A673 (cell line): ENCODE measurements around the gene BPIFB1. TPM values are rescaled to one million over a fixed set of nuclear protein-coding genes. Genes with fewer than 3 reads are reported as not detected.

Experiments used
- BruUV-seq: library from RNA; stranded (reverse); fragments of 400-500 nt; replicated peaks from 2 replicates; lab custom pipeline; 2021; lab: Mats Ljungman, UMichigan
- CTCF ChIA-PET: fragments of 300-600 bp; sonication (Branson Sonifier 250); formaldehyde crosslinking; loops from one replicate; lab custom pipeline; 2022; ENCODE audit warnings: antibody characterized with exemption; lab: Charles Lee
- POLR2A ChIA-PET: fragments of 300-600 bp; sonication (Branson Sonifier 250); formaldehyde crosslinking; loops from one replicate; lab custom pipeline; 2022; ENCODE audit warnings: antibody characterized with exemption; ENCODE audit not compliant: low non-redundant PET; lab: Charles Lee
- DNase-seq: peaks from one replicate; pipeline ENCODE4 v3.0.0-alpha.2; 2015; ENCODE audit warnings: low spot score
- H3K27ac ChIP-seq: fragments of 200-600 bp; sonication (generic); 2 replicates; pipeline ENCODE4 v1.5.1; 2016; ENCODE audit warnings: mixed run types, low read depth, mild to moderate bottlenecking, mixed read lengths, antibody characterized with exemption, low read length; ENCODE audit not compliant: poor library complexity, severe bottlenecking
- H3K27me3 ChIP-seq: fragments of 200-600 bp; sonication (generic); replicated peaks from 2 replicates; pipeline ENCODE4 v1.6.1; 2017; ENCODE audit warnings: mixed run types, low read depth, mild to moderate bottlenecking, mixed read lengths, antibody characterized with exemption, low read length; ENCODE audit not compliant: insufficient read depth, poor library complexity
- H3K36me3 ChIP-seq: fragments of 200-600 bp; sonication (generic); 2 replicates; pipeline ENCODE4 v1.6.1; 2016; ENCODE audit warnings: mixed run types, mild to moderate bottlenecking, mixed read lengths, antibody characterized with exemption, low read length; ENCODE audit not compliant: insufficient read depth, poor library complexity, severe bottlenecking
- H3K4me1 ChIP-seq: fragments of 200-600 bp; sonication (generic); 2 replicates; pipeline ENCODE4 v1.6.1; 2017; ENCODE audit warnings: mixed run types, mild to moderate bottlenecking, mixed read lengths, antibody characterized with exemption, low read length; ENCODE audit not compliant: insufficient read depth, poor library complexity, severe bottlenecking
- H3K4me3 ChIP-seq: fragments of 200-600 bp; sonication (generic); 2 replicates; pipeline ENCODE4 v1.5.1; 2016; ENCODE audit warnings: low read depth, mixed run types, mild to moderate bottlenecking, mixed read lengths, low read length; ENCODE audit not compliant: poor library complexity, severe bottlenecking
- H3K9me3 ChIP-seq: fragments of 200-600 bp; sonication (generic); 2 replicates; pipeline ENCODE4 v1.6.1; 2016; ENCODE audit warnings: mixed run types, low read depth, mild to moderate bottlenecking, mixed read lengths, antibody characterized with exemption, low read length; ENCODE audit not compliant: poor library complexity, severe bottlenecking
- EZH2 ChIP-seq: fragments of 200-600 bp; sonication (generic); IDR thresholded peaks from 2 replicates; pipeline ENCODE4 v1.6.1; 2017; ENCODE audit warnings: borderline replicate concordance, low read depth, mild to moderate bottlenecking, mixed read lengths, antibody characterized with exemption, low read length; ENCODE audit not compliant: poor library complexity, severe bottlenecking
- intact Hi-C: fragments of 100-400 bp; cut with micrococcal nuclease; formaldehyde crosslinking; loops from one replicate; pipeline ENCODE4 v1.10.0; 2022; ENCODE audit not compliant: unreplicated experiment
- total RNA-seq: library from RNA; stranded (reverse); gene quantifications from 2 replicates; pipeline ENCODE4 v1.2.3, GENCODE V29; 2021
- TF ChIP-seq, protein P1 (sequence below): fragments of 300-800, 200-600 bp; sonication (generic); conservative IDR thresholded peaks from 2 replicates; pipeline ENCODE4 v1.5.1; 2017; ENCODE audit warnings: low read depth, mild to moderate bottlenecking, antibody characterized with exemption, low read length, moderate library complexity, mixed read lengths

The BPIFB1 gene
- total RNA-seq, 1 experiment from 2014 or later, result not detected

DNA sequence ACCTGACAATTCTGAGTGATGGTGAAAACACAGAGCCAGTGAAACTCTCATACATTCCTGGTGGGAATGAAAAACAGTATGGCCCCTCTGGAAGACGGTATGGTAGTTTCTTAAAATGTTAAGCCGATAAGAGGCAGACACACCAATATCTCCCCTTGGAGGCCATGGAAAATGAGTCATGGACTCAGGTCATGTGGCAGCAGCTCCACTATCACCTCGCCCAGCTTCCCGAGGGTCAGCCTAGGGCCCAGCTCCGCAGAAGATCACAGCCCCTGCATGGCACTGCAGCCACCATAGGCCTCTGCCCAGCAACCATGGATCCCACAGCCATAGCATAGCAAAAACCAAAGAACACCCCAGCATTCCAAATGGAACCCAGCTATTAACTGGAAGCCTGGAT, 25.8 kb upstream of the BPIFB1 start:
- no peak for TF ChIP-seq EZH2
- TF ChIP-seq, protein P1, sequence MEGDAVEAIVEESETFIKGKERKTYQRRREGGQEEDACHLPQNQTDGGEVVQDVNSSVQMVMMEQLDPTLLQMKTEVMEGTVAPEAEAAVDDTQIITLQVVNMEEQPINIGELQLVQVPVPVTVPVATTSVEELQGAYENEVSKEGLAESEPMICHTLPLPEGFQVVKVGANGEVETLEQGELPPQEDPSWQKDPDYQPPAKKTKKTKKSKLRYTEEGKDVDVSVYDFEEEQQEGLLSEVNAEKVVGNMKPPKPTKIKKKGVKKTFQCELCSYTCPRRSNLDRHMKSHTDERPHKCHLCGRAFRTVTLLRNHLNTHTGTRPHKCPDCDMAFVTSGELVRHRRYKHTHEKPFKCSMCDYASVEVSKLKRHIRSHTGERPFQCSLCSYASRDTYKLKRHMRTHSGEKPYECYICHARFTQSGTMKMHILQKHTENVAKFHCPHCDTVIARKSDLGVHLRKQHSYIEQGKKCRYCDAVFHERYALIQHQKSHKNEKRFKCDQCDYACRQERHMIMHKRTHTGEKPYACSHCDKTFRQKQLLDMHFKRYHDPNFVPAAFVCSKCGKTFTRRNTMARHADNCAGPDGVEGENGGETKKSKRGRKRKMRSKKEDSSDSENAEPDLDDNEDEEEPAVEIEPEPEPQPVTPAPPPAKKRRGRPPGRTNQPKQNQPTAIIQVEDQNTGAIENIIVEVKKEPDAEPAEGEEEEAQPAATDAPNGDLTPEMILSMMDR, result no peak
- CTCF ChIA-PET, result no interaction called here
- POLR2A ChIA-PET, result no interaction called here
- no peak overlapping the region for H3K4me3 ChIP-seq
- no TSS peak for BruUV-seq
- H3K36me3 ChIP-seq, result no peaks in the 10 kb centered on the region
- H3K4me1 ChIP-seq, result no peaks in the 10 kb centered on the region
- H3K9me3 ChIP-seq, result no peaks in the 10 kb centered on the region
- no peak overlapping the region for H3K27ac ChIP-seq
- intact Hi-C loops, result no loop called here
- no peak for DNase-seq
- H3K27me3 ChIP-seq, result peaks cover 42% of the 10 kb centered on the region

DNA sequence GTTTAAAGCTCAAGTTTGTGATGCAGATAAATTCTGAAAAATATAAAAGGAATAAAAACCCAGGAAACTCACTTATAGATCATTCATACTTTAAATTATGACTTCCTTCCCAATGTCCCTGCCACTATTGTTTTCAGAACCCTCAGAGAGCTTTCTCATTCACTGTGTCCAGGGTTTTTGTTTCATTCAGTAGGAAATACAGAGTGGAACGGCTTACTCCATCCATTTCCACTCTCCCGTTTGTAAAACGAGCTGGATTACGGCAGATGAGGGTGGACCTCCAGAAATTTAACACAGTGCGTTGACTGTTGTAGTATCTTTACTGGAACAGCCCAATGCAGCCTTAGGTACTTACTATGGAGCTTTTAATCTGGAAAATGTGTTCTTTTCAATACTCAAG, 23.6 kb upstream of the BPIFB1 start:
- POLR2A ChIA-PET, result no interaction called here
- DNase-seq, result no peak
- H3K36me3 ChIP-seq, result no peaks in the 10 kb centered on the region

DNA sequence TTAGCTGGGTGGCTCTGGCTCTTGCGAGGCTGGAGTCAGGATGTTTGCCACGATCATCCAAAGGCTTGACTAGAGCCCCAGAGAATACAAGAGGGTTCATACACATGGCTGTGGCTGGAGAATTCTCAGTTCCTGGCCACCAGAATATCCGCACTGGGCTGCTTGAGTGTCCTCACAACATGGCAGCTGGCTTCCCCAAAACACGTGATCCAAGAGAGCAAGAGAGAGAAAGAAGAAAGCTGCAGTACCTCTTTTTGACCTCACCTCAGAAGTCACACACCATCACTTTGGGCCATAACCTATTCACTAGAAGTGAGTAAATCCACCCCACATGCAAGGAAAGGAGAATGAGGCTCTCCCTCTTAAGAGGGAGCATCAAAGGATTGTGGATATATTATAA, 21.5 kb upstream of the BPIFB1 start:
- ChIA-PET CTCF (no interaction called here), POLR2A (no interaction called here)
- TF ChIP-seq EZH2, result no peak
- TF ChIP-seq, protein P1, result no peak
- Histone ChIP-seq H3K4me1 (no peaks in the 10 kb centered on the region), H3K36me3 (no peaks in the 10 kb centered on the region), H3K9me3 (no peaks in the 10 kb centered on the region), H3K27ac (no peak overlapping the region), H3K27me3 (peaks cover 41% of the 10 kb centered on the region), H3K4me3 (no peak overlapping the region)
- BruUV-seq, result no TSS peak
- intact Hi-C loops, result no loop called here
- no peak for DNase-seq

More for the DNA sequence above, 23.6 kb upstream of the BPIFB1 start:
- TF ChIP-seq, protein P1, result no peak
- TF ChIP-seq EZH2, result no peak
- H3K4me3 ChIP-seq, result no peak overlapping the region
- CTCF ChIA-PET, result no interaction called here
- intact Hi-C loops, result no loop called here
- no TSS peak for BruUV-seq
- no peaks in the 10 kb centered on the region for H3K9me3 ChIP-seq
- H3K27me3 ChIP-seq, result peaks cover 48% of the 10 kb centered on the region
- H3K4me1 ChIP-seq, result no peaks in the 10 kb centered on the region
- no peak overlapping the region for H3K27ac ChIP-seq
